CD4-positive, alpha-beta T cell treated with Interleukin-21 for 1 hour (primary cell): Measurements from ENCODE around the gene MIEF2.
A peak's percentile ranks its signal among the peaks of the same experiment; 100 is the strongest.
"Not testable (repeated sequence)": the region's sequence is repeated elsewhere in the genome, so short reads cannot be mapped to it uniquely, and the experiment has no call there.

Experiments used
- DNase-seq: peaks from one replicate; pipeline ENCODE4 v3.0.0-alpha.2; 2020

Gene MIEF2

GRCh38 chr17:18260332-18261145 lies at the start of gene MIEF2:
TSS of gene MIEF2 (plus strand) at chr17:18260662. CDS start at chr17:18262721, 2,059 bp downstream.
- peak; percentile 94 for DNase-seq

GRCh38 chr17:18213666-18214270 lies 46.7 kb upstream of the MIEF2 start:
- DNase-seq, result no peak

GRCh38 chr17:18216906-18217305 lies 43.6 kb upstream of the MIEF2 start:
- DNase-seq, result not testable (repeated sequence)

GRCh38 chr17:18217412-18218015 lies 42.9 kb upstream of the MIEF2 start:
- peak; percentile 75 for DNase-seq

GRCh38 chr17:18218756-18219415 lies 41.6 kb upstream of the MIEF2 start:
- DNase-seq, result no peak

GRCh38 chr17:18224053-18224386 lies 36.4 kb upstream of the MIEF2 start:
- no peak for DNase-seq

- DNase-seq, result no peak
Measured at GRCh38 chr17:18224387-18225120, 35.9 kb upstream of the MIEF2 start.

- DNase-seq, result peak; percentile 96
Measured at GRCh38 chr17:18225121-18225641, 35.3 kb upstream of the MIEF2 start, which contains the start of gene LLGL1. TSS of gene LLGL1 (plus strand) at chr17:18225635. CDS start at chr17:18225683, 48 bp downstream.

- no peak for DNase-seq
Measured at GRCh38 chr17:18225642-18226283, 34.7 kb upstream of the MIEF2 start.

GRCh38 chr17:18226284-18226945 lies 34.0 kb upstream of the MIEF2 start:
- no peak for DNase-seq

GRCh38 chr17:18227635-18228034 lies 32.8 kb upstream of the MIEF2 start:
- no peak for DNase-seq

GRCh38 chr17:18228176-18228682 lies 32.2 kb upstream of the MIEF2 start:
- DNase-seq, result no peak

- DNase-seq, result no peak
Measured at GRCh38 chr17:18229254-18229653, 31.2 kb upstream of the MIEF2 start.

- no peak for DNase-seq
Measured at GRCh38 chr17:18229771-18230170, 30.7 kb upstream of the MIEF2 start.

- no peak for DNase-seq
Measured at GRCh38 chr17:18230288-18231141, 29.9 kb upstream of the MIEF2 start.

GRCh38 chr17:18231164-18231563 lies 29.3 kb upstream of the MIEF2 start:
- no peak for DNase-seq

- DNase-seq, result no peak
Measured at GRCh38 chr17:18233803-18234518, 26.5 kb upstream of the MIEF2 start.

GRCh38 chr17:18234853-18235380 lies 25.5 kb upstream of the MIEF2 start:
- no peak for DNase-seq

GRCh38 chr17:18235743-18236256 lies 24.7 kb upstream of the MIEF2 start:
- no peak for DNase-seq
